IPS-11a (cell line): ENCODE results near the gene SIPA1.
A peak's percentile ranks its signal among the peaks of the same experiment; 100 is the strongest.
"Not testable (repeated sequence)": the region's sequence is repeated elsewhere in the genome, so short reads cannot be mapped to it uniquely, and the experiment has no call there.

ENCODE experiments used
- H3K4me3 ChIP-seq: one replicate; pipeline ENCODE4 v1.5.1; 2013; ENCODE audit warnings: low read depth, low read length, control low read depth

The SIPA1 gene

DNA sequence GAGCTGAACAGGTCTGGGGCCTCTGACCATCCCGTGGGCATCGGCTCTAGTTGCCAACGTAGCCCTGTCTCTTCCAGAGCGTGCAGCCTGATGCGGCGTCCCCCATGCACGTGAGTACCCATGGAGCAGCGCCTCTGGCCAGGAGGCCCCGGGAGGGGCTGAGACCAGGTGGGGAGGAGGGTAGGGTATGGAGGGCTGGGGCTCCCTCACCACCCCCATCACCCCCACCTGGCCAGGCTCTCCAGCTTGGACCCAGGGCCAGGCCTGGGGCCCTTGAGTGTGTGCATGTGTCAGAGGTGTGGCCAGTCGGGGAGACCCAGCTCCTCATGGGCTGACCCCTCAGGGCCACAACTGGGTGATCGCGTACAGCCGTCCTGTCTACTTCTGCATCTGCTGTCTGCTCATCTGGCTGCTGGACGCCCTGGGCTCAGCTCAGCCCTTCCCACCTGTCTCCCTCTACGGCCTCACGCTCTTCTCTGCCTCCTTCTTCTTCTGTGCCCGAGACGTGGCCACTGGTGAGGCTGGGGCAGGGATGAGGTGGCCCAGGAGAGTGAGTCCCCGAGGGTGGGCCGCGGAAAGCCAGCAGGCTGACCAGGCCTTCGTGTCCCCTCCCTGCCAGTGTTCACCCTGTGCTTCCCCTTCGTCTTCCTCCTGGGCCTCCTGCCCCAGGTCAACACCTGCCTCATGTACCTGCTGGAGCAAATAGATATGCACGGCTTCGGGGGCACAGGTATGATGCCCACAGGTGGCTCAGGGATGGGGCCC is 13.9 kb upstream of the SIPA1 start:
- H3K4me3 ChIP-seq, result no peak overlapping the region

DNA sequence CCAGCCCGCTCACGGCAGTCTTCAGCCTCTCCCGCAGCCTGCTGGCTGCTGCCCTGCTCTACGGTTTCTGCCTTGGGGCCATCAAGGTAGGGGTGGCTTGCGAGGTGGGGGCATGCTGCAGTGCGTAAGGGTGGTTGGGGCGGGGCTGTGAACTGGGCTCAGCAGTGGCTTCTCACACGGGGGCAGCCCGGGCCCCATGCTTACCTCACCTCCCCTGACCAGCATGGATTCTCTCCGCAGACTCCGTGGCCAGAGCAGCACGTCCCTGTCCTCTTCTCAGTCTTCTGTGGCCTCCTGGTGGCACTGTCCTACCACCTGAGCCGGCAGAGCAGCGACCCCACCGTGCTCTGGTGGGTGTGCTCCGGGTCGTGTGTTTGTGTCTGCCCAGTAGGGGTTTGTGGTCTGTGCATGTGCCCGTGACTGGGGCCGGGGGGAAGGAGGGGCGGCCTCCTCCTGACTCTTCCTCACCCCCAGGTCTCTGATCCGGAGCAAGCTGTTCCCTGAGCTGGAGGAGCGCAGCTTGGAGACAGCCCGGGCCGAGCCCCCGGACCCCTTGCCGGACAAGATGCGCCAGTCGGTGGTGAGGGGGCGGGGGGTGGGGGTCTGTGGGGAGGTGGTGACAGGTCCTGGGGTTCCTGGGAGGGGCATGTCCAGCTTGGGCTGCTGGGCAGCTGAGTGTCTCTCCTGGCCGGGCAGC is 12.8 kb upstream of the SIPA1 start:
- H3K4me3 ChIP-seq, result no peak overlapping the region

DNA sequence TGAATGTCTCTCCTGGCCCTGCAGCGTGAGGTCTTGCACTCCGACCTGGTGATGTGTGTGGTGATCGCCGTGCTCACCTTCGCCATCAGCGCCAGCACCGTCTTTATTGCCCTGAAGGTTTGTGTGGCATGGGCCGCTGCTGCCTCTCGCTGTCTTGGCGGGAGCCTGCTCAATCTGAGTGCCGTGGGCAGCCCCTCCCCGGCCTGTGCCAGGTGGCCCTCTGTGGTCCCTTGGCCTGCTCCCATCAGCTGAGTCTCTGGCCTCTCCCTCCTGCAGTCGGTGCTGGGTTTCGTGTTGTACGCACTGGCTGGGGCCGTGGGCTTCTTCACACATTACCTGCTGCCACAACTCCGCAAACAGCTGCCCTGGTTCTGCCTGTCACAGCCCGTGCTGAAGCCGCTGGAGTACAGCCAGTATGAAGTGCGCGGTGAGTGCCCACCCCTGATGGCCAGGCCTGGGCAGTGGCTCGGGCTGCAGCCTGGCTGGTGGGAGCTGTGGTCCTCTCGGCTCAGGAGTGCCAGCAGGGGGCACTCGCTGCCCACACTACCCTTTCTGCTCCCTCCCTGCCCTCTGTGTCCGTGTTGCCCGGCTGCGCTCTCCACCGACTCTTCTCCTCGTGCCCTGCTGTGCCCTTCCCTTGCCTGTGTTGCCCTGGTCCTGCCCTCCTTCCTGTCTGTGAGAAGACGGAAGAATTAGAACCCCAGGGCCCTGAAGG is 12.1 kb upstream of the SIPA1 start:
- H3K4me3 ChIP-seq, result no peak overlapping the region

DNA sequence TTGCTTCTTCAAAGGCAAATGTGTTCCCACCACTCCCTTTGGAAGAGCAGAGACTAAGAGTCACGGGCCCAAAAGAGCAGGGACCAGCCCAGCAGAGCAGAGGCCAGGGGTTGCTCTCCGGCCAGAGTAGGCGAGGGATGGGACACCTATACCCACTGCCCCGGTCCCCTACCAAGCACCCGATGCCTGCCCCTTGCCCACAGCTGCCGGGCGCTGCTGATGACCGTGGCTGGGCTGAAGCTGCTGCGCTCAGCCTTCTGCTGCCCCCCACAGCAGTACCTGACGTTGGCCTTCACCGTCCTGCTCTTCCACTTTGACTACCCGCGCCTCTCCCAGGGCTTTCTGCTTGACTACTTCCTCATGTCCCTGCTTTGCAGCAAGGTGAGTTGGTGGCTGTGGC is 10.7 kb upstream of the SIPA1 start:
- no peak overlapping the region for H3K4me3 ChIP-seq

DNA sequence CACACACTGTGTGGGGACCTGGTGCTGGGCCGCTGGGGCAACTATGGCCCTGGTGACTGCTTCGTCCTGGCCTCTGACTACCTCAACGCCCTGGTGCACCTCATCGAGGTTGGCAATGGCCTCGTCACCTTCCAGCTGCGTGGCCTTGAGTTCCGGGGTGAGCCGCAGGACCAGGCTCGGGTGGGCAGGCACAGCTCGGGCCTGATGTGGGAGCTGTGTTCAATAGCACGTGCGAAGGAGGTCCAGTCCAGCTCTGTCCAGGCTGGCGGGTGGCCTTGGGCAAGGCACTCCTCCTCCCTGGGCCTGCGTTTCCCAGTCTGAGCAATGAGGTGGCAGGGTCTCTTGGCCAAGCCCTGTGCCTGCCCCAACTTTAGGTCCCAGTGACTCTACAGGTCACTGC is 8.3 kb upstream of the SIPA1 start:
- H3K4me3 ChIP-seq, result no peak overlapping the region

DNA sequence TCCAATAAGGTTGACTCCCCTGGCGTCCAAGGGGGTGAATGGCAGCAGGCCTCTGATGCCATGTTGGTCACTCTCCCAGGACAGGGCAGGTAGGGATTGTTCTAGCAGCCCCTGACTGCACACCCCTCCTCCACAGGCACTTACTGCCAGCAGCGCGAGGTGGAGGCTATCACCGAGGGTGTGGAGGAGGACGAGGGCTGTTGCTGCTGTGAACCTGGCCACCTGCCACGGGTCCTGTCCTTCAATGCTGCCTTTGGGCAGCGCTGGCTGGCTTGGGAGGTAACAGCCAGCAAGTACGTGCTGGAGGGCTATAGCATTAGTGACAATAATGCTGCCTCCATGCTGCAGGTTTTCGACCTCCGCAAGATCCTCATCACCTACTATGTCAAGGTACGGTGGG is 7.7 kb upstream of the SIPA1 start:
- no peak overlapping the region for H3K4me3 ChIP-seq

DNA sequence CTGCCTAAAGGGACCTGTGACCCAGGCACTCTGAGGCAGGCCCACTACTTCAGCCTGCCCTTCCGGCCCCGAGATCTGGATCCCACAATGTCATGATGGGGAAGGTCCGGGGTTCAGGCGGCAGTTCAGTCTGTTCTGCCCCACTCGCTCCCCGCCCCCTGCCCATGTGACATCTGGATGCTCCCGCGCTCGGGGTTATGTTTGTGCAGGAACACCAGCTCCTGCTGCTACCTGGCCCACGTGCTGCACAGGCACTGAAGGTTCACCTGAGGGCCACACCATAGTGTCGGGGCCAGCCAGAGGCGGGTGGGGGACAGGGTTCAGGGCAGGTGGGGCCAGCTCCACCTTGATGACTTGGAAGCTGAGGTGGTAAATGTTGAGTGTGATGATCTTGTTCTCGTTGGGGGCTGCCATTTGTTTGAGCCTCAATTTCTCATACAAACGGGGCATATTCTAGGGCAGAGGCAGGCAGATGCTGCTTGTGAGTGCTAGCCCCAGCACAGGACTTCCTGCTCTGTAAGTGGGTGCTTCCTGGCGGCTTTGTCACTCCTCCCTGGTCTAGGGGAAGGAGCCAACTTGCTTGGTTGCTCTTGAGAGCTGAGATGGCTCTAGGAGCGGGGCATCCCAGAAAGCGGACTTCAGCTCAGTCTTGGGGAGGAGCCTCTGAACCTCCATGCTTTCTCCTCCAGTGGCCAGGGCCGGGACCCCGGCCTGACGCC is 4.4 kb upstream of the SIPA1 start:
- no peak overlapping the region for H3K4me3 ChIP-seq

DNA sequence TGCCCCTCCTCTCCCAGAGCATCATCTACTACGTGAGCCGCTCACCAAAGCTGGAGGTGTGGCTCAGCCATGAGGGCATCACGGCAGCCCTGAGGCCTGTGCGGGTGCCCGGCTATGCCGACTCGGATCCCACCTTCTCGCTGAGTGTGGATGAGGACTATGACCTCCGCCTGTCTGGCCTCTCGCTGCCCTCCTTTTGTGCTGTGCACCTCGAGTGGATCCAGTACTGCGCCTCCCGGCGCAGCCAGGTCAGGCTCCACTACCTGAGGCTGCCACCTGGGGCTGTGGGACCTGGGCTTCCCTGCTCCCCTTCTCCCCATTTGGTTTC is 3.8 kb upstream of the SIPA1 start:
- H3K4me3 ChIP-seq, result no peak overlapping the region

DNA sequence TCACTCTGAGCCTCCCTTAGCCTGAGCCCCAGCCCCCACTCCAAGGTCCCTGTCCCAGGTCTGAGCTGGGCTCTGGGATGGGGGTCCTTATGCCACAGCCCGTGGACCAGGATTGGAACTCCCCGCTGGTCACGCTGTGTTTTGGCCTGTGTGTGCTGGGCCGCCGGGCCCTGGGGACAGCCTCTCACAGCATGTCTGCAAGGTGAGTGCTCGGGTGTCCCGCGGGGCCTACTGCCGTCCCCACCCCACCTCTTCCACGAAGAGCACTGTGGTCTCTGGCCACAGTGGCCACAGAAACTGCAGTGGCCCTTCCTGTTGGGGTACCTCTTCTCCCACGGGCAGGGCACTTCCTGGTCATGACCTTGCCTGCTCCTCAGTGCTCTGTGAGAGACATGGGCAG is 3.5 kb upstream of the SIPA1 start:
- no peak overlapping the region for H3K4me3 ChIP-seq

DNA sequence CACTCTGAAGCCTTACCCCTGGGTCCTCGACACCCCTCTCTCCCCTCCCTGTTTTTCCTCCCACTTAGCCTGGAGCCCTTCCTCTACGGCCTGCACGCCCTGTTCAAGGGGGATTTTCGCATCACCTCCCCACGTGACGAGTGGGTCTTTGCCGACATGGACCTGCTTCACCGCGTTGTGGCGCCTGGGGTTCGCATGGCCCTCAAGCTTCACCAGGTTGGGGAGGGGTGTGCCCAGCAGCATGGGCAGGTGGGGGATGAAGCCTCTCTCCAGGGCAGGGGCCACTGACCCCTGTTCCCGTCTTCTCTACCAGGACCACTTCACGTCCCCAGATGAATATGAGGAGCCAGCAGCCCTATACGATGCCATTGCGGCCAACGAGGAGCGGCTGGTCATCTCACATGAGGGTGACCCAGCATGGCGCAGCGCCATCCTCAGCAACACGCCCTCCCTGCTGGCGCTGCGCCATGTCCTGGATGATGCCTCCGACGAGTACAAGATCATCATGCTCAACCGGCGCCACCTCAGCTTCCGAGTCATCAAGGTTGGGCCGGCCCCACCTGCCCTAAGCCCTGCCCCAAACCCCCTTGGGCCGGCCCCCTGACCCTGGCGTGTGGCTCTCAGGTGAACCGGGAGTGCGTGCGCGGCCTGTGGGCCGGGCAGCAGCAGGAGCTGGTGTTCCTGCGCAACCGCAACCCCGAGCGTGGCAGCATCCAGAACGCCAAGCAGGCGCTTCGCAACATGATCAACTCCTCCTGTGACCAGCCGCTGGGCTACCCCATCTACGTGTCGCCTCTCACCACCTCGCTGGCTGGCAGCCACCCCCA is 2.8 kb upstream of the SIPA1 start:
- no peak overlapping the region for H3K4me3 ChIP-seq

DNA sequence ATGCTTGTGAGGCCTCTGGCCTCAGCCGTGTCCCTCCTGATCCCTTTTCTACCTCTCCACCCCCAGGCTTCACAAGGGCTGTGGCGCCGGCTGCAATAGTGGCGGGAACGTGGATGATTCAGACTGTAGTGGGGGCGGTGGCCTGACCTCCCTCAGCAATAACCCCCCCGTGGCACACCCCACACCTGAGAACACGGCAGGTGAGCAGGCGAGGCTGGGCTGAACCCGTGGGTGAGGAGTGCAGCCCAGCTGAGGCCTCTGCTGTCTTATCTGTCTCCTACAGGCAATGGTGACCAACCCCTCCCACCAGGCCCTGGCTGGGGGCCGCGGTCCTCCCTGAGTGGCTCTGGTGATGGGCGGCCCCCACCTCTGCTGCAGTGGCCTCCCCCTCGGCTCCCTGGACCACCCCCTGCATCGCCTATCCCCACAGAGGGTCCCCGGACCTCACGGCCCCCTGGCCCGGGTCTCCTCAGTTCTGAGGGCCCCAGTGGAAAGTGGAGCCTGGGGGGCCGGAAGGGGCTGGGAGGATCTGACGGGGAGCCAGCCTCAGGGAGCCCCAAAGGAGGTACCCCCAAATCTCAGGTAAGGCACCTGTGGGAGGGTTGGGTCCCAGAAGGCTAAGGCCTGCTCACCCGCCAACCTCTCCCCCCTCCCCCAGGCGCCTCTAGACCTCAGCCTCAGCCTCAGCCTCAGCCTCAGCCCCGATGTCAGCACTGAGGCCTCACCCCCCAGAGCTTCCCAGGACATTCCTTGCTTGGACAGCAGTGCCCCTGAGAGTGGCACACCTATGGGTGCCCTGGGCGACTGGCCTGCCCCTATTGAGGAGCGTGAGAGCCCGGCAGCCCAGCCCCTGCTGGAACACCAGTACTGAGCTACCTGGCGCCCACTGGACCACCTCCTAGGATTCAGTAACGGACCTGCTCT is 1.5 kb upstream of the SIPA1 start:
- no peak overlapping the region for H3K4me3 ChIP-seq

DNA sequence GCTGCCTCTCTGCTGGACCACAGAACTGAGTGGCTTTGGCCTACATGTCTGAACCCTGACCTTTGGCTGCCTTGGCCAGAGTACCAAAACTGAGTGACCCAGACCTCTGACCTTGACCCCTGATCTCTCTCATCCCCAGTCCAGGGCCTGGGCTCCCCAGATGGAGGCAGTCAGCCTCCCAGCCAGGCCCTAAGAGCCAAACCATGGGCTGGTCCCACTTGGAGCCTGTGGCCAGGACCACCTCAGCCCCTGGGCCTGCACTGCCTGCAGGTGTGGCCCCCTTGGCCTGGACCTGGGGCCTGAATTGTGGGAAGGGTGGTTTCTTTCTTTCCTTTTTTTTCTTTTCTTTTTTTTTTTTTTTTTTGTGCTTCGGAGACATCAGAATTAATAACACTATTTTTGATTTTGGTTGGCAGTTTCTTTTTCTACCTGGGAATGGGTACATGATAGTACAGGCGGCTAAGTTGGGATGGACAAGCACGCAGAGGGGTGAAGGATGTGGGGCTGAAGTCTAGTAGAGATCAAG is 806 bp upstream of the SIPA1 start:
- no peak overlapping the region for H3K4me3 ChIP-seq

DNA sequence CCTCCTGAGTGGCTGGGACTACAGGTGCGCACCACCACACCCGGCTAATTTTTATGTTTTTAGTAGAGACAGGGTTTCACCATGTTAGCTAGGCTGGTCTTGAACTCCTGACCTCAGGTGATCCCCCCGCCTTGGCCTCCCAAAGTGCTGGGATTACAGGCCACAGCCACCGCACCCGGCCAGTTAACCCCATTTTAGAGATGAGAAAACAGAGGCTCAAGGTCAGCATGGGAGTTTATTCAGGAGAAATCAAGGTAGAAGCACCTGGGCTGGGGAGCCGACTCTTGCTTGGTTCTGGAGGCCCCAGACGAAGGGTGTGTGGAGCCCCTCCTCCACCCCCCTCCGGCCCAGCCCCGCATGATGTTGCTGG is 1.3 kb downstream of the SIPA1 start:
- H3K4me3 ChIP-seq, result not testable (repeated sequence)

DNA sequence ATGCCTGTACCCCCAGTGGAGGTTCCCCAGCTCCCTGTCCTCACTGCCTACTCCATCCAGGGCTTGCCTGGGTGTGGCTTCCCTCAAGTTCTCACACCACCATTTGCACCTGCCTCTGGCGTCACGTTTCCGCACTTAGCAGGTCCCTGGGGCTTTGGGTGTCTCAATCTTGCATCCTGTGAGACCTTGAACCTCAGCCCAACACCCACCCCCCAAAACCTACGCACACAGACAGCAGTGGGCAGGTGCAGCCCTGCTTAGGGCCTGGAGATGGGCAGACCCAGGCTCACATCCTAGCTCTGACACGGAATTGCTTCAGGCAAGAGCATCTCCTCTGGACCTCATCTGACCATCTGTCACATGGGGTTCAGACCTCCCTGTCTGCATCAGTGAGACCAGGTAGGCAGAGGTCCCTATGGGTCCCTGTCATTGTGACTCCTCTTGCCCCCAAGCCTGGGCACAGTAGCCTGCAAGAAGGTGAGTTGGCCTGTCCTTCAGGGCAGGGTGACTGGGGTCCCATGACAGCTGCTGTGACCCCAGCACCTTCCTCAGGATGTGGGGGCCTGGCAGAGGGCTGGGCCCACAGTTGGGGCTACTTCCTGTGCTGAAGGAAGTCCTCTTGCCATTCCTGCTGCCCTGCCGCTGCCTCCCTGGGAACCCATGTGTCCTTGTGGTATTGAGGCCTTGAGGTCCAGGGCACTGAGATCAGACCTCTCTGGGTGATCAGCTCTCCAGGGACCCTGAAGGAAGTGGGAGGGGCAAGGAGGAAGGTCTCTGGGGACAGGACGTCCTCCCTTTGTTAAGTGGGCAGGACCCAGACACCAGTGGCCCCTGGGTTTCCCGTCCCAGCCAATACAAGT is 2.0 kb downstream of the SIPA1 start:
- no peak overlapping the region for H3K4me3 ChIP-seq

DNA sequence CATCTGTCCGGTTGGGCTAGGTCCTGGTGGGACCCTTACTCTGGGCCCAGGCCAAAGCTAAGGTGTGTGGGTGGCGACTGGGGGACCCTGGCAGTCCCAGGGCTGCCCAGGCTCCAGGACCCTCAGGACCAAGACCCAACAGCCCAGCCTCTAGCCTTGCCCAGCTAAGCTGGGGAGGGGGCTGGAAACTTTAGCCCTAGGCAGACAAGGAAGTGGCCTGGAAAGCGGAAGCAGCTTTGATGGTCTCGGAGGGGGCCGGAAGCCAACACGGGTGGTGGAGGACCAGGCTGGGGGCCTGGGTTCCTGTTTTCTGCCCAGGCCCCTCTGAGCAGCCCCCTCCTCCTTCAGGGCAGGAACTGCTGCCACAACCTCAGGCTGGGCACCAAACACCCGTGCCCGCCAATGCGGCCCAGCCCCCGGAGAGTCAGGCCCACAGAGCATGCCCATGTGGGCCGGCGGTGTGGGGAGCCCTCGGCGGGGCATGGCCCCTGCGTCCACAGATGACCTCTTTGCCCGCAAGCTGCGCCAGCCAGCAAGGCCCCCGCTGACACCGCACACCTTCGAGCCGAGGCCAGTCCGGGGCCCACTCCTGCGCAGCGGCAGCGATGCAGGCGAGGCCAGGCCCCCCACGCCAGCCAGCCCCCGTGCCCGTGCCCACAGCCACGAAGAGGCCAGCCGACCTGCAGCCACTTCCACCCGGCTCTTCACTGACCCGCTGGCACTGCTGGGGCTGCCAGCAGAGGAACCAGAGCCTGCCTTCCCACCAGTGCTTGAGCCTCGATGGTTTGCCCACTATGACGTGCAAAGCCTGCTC is 2.8 kb downstream of the SIPA1 start:
- H3K4me3 ChIP-seq, result no peak overlapping the region

DNA sequence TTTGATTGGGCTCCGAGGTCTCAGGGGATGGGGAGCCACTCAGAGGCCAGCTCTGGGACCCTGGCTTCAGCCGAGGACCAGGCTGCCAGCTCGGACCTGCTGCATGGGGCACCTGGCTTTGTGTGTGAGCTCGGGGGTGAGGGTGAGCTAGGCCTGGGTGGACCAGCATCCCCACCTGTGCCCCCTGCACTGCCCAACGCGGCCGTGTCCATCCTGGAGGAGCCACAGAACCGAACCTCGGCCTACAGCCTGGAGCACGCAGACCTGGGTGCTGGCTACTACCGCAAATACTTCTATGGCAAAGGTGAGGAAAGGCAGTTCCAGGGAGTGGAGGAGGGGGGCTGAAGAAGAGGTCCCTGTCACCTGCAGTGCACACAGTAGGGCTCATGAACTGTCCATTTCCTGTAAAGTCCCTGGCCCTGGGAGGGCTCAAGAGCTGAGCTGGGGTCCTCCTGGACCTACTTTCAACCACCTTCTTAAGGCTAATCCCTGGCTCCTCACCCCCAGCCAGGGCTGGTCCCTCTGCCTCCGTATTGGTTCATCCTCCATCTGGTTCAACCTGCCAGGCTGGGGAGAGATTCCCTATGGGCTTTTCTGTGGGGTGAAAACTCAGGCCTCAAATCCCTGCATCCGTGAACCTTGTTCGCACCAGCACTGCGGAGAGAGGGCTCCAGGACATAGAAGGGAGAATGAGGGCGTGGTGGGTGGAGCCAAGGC is 3.6 kb downstream of the SIPA1 start:
- no peak overlapping the region for H3K4me3 ChIP-seq

DNA sequence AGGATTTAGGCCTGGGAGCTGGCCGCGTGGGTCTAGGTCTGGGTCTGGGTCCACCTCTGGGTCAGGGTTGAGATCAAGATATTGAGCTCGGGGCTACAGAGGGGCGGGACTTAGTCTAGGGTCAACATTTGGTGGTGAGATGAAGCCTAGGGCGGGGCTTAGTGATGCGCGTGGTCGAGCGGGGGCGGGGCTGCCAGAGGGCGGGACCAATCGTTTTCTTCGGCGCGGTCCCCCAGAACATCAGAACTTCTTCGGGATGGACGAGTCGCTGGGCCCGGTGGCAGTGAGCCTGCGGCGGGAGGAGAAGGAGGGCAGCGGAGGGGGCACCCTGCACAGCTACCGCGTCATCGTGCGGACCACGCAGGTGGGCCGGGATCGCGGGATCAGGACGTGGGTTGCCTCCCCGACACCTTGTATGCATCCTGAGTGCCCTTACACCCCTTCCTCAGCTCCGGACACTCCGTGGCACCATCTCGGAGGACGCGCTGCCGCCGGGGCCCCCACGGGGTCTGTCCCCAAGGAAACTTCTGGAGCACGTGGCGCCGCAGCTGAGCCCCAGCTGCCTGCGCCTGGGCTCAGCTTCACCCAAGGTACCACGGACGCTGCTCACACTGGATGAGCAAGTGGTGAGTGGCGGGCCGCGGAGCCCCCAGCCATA is 4.2 kb downstream of the SIPA1 start:
- peak overlapping the region; percentile 58 for H3K4me3 ChIP-seq
